ENCODE data around the gene CCDC69.
"Not testable (repeated sequence)": the region's sequence is repeated elsewhere in the genome, so short reads cannot be mapped to it uniquely, and the experiment has no call there.

CCDC69 gene

DNA sequence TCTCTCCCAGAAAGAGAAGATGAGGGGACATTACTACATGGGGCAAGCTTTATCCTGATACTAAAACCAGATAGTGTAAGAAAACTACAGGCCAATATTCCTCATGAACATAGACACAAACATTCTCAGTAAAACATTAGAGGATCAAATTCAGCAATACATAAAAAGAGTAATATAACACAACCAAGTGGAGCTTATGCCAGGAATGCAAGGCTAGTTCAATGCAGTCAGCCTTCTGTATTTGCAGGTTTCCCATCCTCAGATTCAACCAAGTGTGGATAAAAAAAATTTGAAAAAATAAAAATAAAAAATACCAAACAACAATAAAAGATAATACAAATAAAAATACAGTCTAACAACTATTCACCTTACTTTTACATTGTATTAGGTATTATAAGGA lies 31.3 kb downstream of the CCDC69 start:
- DNase-seq (ENCODE audit: low spot score), result no peak

GRCh38 chr5:151191661-151192060 lies 32.2 kb downstream of the CCDC69 start:
- no peak for DNase-seq (ENCODE audit: low spot score)

GRCh38 chr5:151189151-151189550 lies 34.7 kb downstream of the CCDC69 start:
- DNase-seq (ENCODE audit: low spot score), result no peak

GRCh38 chr5:151186538-151186937 lies 37.4 kb downstream of the CCDC69 start:
- no peak for DNase-seq (ENCODE audit: low spot score)

- DNase-seq (ENCODE audit: low spot score), result no peak
Measured at GRCh38 chr5:151186052-151186451, 37.8 kb downstream of the CCDC69 start.

DNA sequence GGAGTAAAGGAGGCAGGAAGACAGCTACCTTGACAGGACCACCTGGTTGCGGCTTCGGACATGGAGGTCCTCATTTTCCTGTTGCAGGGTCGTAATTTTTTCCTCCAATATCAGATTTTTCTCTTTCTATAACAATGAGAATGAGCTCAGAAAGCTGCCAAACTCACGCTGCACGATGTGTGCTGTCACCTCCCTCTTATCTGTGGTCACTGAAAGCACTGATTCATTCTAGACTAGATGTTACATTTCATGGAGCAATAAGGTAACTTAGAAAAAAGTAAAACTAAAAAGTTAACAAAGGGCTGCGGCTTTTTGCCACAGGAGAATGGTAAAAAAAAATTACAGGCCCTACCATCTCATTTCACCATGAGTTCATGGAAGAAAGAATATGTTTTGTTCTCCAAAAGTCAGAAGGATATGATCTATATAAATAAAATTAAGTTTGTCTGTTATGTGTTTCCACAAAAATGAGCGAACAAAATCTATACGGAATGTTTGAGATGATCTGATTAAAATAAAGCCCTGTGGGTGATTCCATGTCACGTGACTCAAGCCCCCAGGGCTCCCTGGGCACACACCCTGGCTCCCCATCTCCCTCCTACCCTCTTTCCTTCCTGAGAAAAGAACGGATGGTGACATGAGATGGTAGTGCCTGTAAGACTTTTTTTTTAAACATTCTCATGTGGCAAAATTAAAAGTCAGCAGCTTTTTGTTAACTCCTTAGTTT lies 39.4 kb downstream of the CCDC69 start:
- DNase-seq (ENCODE audit: low spot score), result no peak

- DNase-seq (ENCODE audit: low spot score), result peak; percentile 4
Measured at GRCh38 chr5:151183456-151184245, 40.2 kb downstream of the CCDC69 start.

DNA sequence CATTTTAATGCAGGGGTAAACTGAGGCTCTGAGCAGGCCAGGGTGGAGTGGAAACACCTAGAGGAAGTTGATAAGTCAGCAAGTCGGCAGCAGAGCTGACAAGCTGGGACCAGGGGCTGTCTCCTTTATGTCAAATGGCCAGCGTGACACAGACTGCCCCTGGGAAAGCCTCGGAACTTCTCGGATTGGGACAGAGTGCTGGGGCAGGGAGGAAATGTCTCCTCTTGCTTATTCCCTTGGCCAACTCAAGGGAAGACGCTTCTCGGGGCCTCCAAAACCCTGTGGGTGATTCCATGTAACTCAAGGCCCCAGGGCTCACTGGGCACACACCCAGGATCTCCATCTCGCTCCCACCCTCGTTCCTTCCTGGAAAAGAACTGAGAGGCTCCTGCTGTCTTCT lies 40.9 kb downstream of the CCDC69 start:
- DNase-seq (ENCODE audit: low spot score), result no peak

GRCh38 chr5:151182524-151182900 lies 41.4 kb downstream of the CCDC69 start:
- DNase-seq (ENCODE audit: low spot score), result no peak

- no peak for DNase-seq (ENCODE audit: low spot score)
Measured at GRCh38 chr5:151181818-151182523, 41.9 kb downstream of the CCDC69 start.

DNA sequence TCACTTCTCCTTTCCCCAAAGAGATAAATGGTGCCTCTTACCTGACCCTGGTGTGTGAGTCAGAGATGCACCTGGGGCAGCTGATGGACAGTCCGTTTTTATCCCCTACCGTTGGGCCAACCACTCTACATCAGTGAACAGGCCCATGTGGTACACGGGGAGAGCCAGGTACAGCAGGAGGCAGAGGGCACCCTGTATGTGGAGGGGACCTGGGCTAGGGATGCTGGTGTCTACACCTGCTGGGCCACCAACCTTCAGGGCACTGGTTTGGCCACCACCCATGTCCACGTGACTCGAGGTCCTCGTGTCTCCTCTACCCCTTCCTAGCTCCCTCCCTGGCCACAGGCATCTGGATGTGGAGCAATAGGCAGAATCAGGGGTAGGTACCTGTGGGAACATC lies 43.6 kb downstream of the CCDC69 start:
- DNase-seq (ENCODE audit: low spot score), result no peak

DNA sequence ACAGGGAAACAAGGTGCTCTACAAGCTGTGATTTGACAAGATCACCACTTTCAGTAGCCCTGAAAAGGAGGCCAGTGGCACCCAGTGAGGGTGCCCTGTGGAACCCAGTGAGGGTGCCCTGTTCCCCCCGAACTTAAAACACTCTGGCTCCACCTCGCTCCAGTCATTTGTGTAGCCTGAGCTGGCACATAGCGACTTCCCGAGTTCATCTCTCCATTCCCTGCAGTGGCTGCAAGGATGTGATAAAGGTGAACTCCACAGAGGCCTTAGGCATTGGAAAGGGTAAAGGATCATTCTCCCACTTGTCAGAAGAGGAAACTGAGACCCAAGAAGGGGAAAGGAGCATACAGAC lies 44.4 kb downstream of the CCDC69 start:
- no peak for DNase-seq (ENCODE audit: low spot score)

DNA sequence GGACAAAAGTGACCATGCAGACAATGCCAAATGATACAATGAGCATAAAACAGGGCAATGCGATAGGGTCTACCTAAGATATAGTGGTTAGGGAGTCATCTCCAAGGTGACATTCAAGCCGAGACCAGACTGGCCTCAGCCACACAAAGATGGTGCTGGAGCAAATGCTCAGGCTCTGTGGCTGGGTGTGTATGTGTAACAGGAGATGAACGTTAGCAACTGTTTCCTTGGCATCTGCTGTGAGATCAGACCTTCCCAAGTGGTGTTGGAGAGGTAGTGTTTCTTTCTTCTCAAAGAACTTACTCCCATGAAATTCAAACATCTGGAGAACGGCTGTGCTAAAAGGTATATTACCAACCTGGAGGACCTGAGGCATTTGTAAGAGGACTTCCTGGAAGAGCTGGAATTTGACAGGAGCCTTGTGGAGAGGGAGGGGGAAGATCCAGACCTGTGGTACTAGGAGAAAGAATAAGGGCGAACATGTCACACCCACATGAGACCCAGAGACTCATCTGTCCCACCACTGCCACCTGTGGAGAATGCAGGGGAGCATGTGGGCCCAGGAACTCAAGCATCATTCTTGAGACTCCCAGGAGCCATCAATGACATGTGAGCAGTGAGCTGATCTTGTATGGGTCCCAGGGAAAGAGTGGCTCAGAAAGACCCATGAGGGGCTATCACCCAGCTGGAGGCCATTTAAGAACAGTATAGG lies 45.0 kb downstream of the CCDC69 start:
- DNase-seq (ENCODE audit: low spot score), result no peak

DNA sequence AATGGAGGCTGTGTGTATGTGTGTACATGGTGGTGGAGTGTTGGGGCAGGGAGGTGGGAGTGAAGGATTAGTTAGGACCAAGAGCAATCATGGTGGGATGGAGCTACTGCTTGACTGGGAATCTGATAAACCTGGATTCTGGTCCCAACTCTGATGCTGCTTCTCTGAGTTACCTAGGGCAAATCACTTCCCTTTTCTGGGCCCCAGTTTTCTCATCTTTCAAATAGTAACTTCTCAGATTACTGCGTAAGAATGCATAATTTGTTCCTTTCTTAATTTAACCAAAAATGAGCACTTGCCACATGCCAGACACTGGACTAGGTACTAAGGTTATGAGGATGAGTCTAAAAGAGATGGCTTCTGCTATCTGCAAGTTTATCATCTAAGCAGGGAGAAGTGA lies 45.5 kb downstream of the CCDC69 start:
- DNase-seq (ENCODE audit: low spot score), result no peak

- not testable (repeated sequence) for DNase-seq (ENCODE audit: low spot score)
Measured at GRCh38 chr5:151176268-151176667, 47.6 kb downstream of the CCDC69 start.

GRCh38 chr5:151174612-151175101 lies 49.2 kb downstream of the CCDC69 start:
- no peak for DNase-seq (ENCODE audit: low spot score)

- DNase-seq (ENCODE audit: low spot score), result no peak
Measured at GRCh38 chr5:151173711-151174611, 49.9 kb downstream of the CCDC69 start.

DNA sequence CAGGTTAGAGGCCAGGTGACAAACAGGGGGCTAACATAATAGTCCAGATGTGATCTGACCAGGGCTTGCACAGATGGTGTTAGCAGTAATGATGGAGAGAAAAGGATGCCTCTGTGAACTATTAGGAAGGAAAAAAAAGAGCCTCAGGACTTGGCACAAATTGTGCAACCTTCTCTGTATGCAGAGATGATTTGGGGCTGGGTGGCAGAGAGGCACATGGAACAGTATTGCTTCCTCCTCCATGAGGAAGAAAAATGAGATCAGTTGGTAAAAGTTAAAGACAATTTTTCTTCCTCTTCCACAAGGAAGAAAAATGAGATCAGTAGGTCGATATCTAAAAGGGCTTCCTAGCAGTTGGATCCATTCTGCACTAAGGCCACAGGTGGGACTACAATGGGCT lies 52.4 kb downstream of the CCDC69 start:
- DNase-seq (ENCODE audit: low spot score), result no peak

DNA sequence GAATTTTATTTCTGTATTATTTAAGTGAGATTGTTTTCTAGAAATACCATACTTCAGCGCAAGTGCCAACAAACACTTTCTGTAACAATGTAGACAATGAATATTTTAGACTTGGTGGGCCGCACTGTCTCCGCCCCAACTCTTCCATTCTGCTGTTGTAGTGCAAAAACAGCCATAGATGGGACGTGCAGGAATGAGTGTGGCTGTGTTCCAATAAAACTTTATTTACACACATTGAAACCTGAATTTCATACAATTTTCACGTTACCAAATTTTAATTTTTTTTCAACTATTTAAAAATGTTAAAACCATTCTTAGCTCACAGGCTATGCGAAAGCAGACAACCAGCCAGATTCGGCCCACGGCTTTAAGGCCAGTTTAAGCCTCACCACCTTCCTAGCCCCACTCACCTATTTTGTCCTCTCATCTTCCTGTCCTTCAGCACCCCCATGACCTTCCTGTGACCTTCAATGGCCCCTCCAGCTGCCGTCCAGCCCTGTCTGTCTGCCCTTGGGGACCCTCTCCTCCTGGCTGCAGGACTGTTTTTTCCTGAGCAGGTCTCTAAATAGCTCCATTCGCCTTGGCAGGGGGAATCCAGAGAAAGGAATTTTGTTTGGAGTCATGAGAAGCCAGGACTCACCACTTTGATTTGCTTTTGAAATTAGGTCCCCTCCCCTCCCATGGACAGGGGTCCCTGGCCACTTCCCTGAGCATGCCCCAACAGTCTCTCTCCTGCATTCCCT lies 55.1 kb downstream of the CCDC69 start:
- DNase-seq (ENCODE audit: low spot score), result no peak

GRCh38 chr5:151167022-151167421 lies 56.9 kb downstream of the CCDC69 start:
- no peak for DNase-seq (ENCODE audit: low spot score)
